H9 (cell line): ENCODE results near the gene CCDC190. TPM values are rescaled to one million over a fixed set of nuclear protein-coding genes. Genes with fewer than 3 reads are reported as not detected.

Experiments used
- DNase-seq: peaks from one replicate; pipeline ENCODE4 v3.0.0-alpha.2; 2017
- H2AFZ ChIP-seq: one replicate; pipeline ENCODE4 v1.6.1; 2013; ENCODE audit warnings: mild to moderate bottlenecking, low read length, control low read depth, moderate library complexity
- H2AK5ac ChIP-seq: 2 replicates; pipeline ENCODE4 v1.6.1; 2013; ENCODE audit warnings: low read length, control low read depth, mixed read lengths; ENCODE audit not compliant: insufficient read length
- H2BK120ac ChIP-seq: one replicate; pipeline ENCODE4 v1.6.1; 2013; ENCODE audit warnings: low read depth, mild to moderate bottlenecking, low read length, control low read depth, inconsistent platforms; ENCODE audit not compliant: poor library complexity, severe bottlenecking
- H2BK12ac ChIP-seq: 2 replicates; pipeline ENCODE4 v1.6.1; 2013; ENCODE audit warnings: low read length, control low read depth, mixed read lengths, low read depth; ENCODE audit not compliant: insufficient read length
- H2BK15ac ChIP-seq: 2 replicates; pipeline ENCODE4 v1.6.1; 2013; ENCODE audit warnings: low read depth, low read length, control low read depth
- H2BK20ac ChIP-seq: one replicate; pipeline ENCODE4 v1.6.1; 2013; ENCODE audit warnings: low read depth, mild to moderate bottlenecking, low read length, control low read depth, inconsistent platforms; ENCODE audit not compliant: poor library complexity, severe bottlenecking
- H2BK5ac ChIP-seq: 2 replicates; pipeline ENCODE4 v1.6.1; 2013; ENCODE audit warnings: low read length, control low read depth, mixed read lengths; ENCODE audit not compliant: insufficient read length
- H3K14ac ChIP-seq: 2 replicates; pipeline ENCODE4 v1.6.1; 2013; ENCODE audit warnings: low read length, control low read depth; ENCODE audit not compliant: insufficient read depth
- H3K18ac ChIP-seq: 2 replicates; pipeline ENCODE4 v1.6.1; 2013; ENCODE audit warnings: low read depth, mild to moderate bottlenecking, mixed read lengths, low read length, control low read depth; ENCODE audit not compliant: insufficient read length
- H3K23ac ChIP-seq: 2 replicates; pipeline ENCODE4 v1.6.1; 2013; ENCODE audit warnings: low read length, control low read depth, mixed read lengths, low read depth; ENCODE audit not compliant: insufficient read length
- H3K23me2 ChIP-seq: 2 replicates; pipeline ENCODE4 v1.6.1; 2013; ENCODE audit warnings: low read depth, mild to moderate bottlenecking, mixed read lengths, low read length, control low read depth; ENCODE audit not compliant: insufficient read length, poor library complexity, severe bottlenecking
- H3K27ac ChIP-seq: 2 replicates; pipeline ENCODE4 v1.5.1; 2013; ENCODE audit warnings: low read length, control low read depth, mixed read lengths, low read depth; ENCODE audit not compliant: insufficient read length
- H3K27me3 ChIP-seq: 2 replicates; pipeline ENCODE4 v1.6.1; 2013; ENCODE audit warnings: low read length, control low read depth, inconsistent platforms; ENCODE audit not compliant: insufficient read depth
- H3K4ac ChIP-seq: 2 replicates; pipeline ENCODE4 v1.6.1; 2013; ENCODE audit warnings: low read depth, mild to moderate bottlenecking, control low read depth, inconsistent platforms, low read length, moderate library complexity
- H3K4me1 ChIP-seq: 2 replicates; pipeline ENCODE4 v1.6.1; 2013; ENCODE audit warnings: low read length, control low read depth, inconsistent platforms; ENCODE audit not compliant: insufficient read depth
- H3K4me2 ChIP-seq: 2 replicates; pipeline ENCODE4 v1.6.1; 2013; ENCODE audit warnings: low read length, control low read depth, mixed read lengths; ENCODE audit not compliant: insufficient read length, insufficient read depth
- H3K56ac ChIP-seq: 2 replicates; pipeline ENCODE4 v1.6.1; 2013; ENCODE audit warnings: low read depth, mild to moderate bottlenecking, mixed read lengths, low read length, control low read depth; ENCODE audit not compliant: insufficient read length
- H3K79me1 ChIP-seq: 2 replicates; pipeline ENCODE4 v1.6.1; 2013; ENCODE audit warnings: low read depth, mild to moderate bottlenecking, moderate library complexity, low read length, control low read depth, inconsistent platforms; ENCODE audit not compliant: insufficient read depth, poor library complexity, severe bottlenecking
- H3K79me2 ChIP-seq: 2 replicates; pipeline ENCODE4 v1.6.1; 2013; ENCODE audit warnings: low read length, control low read depth, inconsistent platforms; ENCODE audit not compliant: insufficient read depth
- H3K9ac ChIP-seq: 2 replicates; pipeline ENCODE4 v1.6.1; 2013; ENCODE audit warnings: low read length, control low read depth, mixed read lengths; ENCODE audit not compliant: insufficient read length; ENCODE audit errors: extremely low read depth
- H3K9me3 ChIP-seq: one replicate; pipeline ENCODE4 v1.6.1; 2013; ENCODE audit warnings: low read depth, low read length, inconsistent platforms; ENCODE audit not compliant: control insufficient read depth
- H3T11ph ChIP-seq: one replicate; pipeline ENCODE4 v1.6.1; 2013; ENCODE audit warnings: mild to moderate bottlenecking, low read length, control low read depth, inconsistent platforms
- H4K20me1 ChIP-seq: one replicate; pipeline ENCODE4 v1.6.1; 2013; ENCODE audit not compliant: control insufficient read depth, insufficient read length, insufficient read depth
- H4K5ac ChIP-seq: 2 replicates; pipeline ENCODE4 v1.6.1; 2013; ENCODE audit warnings: low read depth, mild to moderate bottlenecking, mixed read lengths, low read length, control low read depth; ENCODE audit not compliant: insufficient read length
- H4K8ac ChIP-seq: replicated peaks from 2 replicates; pipeline ENCODE4 v1.6.1; 2013; ENCODE audit warnings: low read length, control low read depth, mixed read lengths, low read depth; ENCODE audit not compliant: insufficient read length
- H4K91ac ChIP-seq: 2 replicates; pipeline ENCODE4 v1.6.1; 2013; ENCODE audit warnings: low read depth, mild to moderate bottlenecking, moderate library complexity, mixed read lengths, low read length, control low read depth; ENCODE audit not compliant: insufficient read length
- H3K27ac Mint-ChIP-seq, 3 experiments: 2 replicates in 2 of 3; 3 replicates in 1 of 3; pipeline ENCODE4 v1.8.0; 2020 to 2021; ENCODE audit warnings: mixed read lengths in 3 of 3, mild to moderate bottlenecking in 1 of 3, moderate library complexity in 1 of 3
- H3K27me3 Mint-ChIP-seq: 2 replicates; pipeline ENCODE4 v1.8.0; 2021; ENCODE audit warnings: low read depth, mild to moderate bottlenecking, moderate library complexity, mixed read lengths
- H3K36me3 Mint-ChIP-seq, 3 experiments: 2 replicates in 2 of 3; 3 replicates in 1 of 3; pipeline ENCODE4 v1.8.0; 2020 to 2021; ENCODE audit warnings: low read depth in 3 of 3, mixed read lengths in 3 of 3; ENCODE audit not compliant: insufficient read depth in 1 of 3
- H3K4me1 Mint-ChIP-seq, 2 experiments: 2 replicates each; pipeline ENCODE4 v1.8.0; 2020; ENCODE audit warnings: mixed read lengths in 2 of 2
- H3K4me3 Mint-ChIP-seq, 2 experiments: 2 replicates in 1 of 2; 3 replicates in 1 of 2; pipeline ENCODE4 v1.8.0; 2020 to 2021; ENCODE audit warnings: mild to moderate bottlenecking in 2 of 2, mixed read lengths in 2 of 2, moderate library complexity in 1 of 2
- H3K9me3 Mint-ChIP-seq, 2 experiments: 2 replicates in 1 of 2; 3 replicates in 1 of 2; pipeline ENCODE4 v1.8.0; 2020; ENCODE audit warnings: mild to moderate bottlenecking in 2 of 2, mixed read lengths in 2 of 2, moderate library complexity in 1 of 2
- WGBS: extraction: QIAGEN DNeasy Blood & Tissue Kit; methylation state at CpG from one replicate; pipeline ENCODE4 v1.1.7; 2013; ENCODE audit warnings: missing lambda C conversion rate, low lambda C conversion rate, mixed read lengths; ENCODE audit not compliant: insufficient read length; ENCODE audit errors: extremely low coverage; 5-methylcytosine and 5-hydroxymethylcytosine counted together
- total RNA-seq: library from RNA; stranded (reverse); gene quantifications from 2 replicates; pipeline ENCODE4 v1.2.1, GENCODE V29; 2021
- TF ChIP-seq, protein P1 (sequence below): fragments of 200-600 bp; sonication (generic); conservative IDR thresholded peaks from 3 replicates; pipeline ENCODE4 v1.8.0; 2021; ENCODE audit warnings: antibody characterized with exemption, mild to moderate bottlenecking

The CCDC190 gene
- total RNA-seq, 1 experiment from 2014 or later = not detected

DNA sequence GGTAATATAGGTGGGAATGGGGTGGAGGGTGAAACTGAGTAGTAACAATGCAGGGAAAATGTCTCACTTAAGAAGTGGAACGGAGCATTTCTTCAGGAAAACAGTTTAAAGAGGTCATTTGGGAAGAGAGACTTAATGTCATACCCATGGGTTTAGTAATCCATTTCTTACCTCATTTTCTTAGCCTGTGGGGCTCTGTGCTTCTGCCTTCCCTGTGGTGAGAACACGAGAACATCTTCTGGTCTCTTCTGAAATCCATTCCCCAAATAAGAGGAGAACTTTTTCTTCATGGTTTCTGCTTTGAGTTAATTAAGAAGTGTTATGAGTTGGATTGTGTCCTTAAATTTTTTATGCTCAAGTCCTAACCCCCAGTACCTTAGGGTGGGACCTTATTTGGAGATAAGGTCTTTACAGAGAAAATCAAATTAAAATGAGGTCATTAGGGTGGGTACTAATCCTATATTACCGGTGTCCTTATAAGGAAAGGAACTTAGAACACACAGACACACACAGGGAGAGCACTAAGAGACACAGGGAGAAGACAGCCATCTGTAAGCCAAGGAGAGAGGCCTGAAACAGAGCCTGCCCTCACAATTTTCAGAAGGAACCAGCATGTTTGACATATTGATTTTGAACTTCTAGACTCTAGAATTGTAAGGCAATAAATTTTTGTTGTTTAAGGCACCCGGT, 5.4 kb downstream of the CCDC190 start:
- H2AK5ac ChIP-seq = no peak overlapping the region
- Mint-ChIP-seq H3K9me3 (no peaks in the 10 kb centered on the region), H3K36me3 (no peaks in the 10 kb centered on the region), H3K4me3 (no peak overlapping the region), H3K27me3 (no peaks in the 10 kb centered on the region), H3K27ac (no peak overlapping the region), H3K4me1 (peaks cover 0 to 8% of the 10 kb centered on the region in 2 experiments)
- H3K23me2 ChIP-seq = no peaks in the 10 kb centered on the region
- H2BK120ac ChIP-seq = no peak overlapping the region
- H3K23ac ChIP-seq = no peak overlapping the region
- H2BK12ac ChIP-seq = no peak overlapping the region
- no peaks in the 10 kb centered on the region for H3K79me1 ChIP-seq
- H3K4me2 ChIP-seq = no peak overlapping the region
- no peak overlapping the region for H2BK15ac ChIP-seq
- no peak overlapping the region for H2BK20ac ChIP-seq
- no peak for DNase-seq
- no peaks in the 10 kb centered on the region for H4K20me1 ChIP-seq
- no peak overlapping the region for H2BK5ac ChIP-seq
- no peak overlapping the region for H3K4ac ChIP-seq
- no peak overlapping the region for H3T11ph ChIP-seq
- H3K79me2 ChIP-seq = no peaks in the 10 kb centered on the region
- no peak overlapping the region for H3K14ac ChIP-seq
- H3K27ac ChIP-seq = no peak overlapping the region
- no peak overlapping the region for H3K56ac ChIP-seq
- TF ChIP-seq, protein P1, sequence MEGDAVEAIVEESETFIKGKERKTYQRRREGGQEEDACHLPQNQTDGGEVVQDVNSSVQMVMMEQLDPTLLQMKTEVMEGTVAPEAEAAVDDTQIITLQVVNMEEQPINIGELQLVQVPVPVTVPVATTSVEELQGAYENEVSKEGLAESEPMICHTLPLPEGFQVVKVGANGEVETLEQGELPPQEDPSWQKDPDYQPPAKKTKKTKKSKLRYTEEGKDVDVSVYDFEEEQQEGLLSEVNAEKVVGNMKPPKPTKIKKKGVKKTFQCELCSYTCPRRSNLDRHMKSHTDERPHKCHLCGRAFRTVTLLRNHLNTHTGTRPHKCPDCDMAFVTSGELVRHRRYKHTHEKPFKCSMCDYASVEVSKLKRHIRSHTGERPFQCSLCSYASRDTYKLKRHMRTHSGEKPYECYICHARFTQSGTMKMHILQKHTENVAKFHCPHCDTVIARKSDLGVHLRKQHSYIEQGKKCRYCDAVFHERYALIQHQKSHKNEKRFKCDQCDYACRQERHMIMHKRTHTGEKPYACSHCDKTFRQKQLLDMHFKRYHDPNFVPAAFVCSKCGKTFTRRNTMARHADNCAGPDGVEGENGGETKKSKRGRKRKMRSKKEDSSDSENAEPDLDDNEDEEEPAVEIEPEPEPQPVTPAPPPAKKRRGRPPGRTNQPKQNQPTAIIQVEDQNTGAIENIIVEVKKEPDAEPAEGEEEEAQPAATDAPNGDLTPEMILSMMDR = no peak
- no peaks in the 10 kb centered on the region for H3K9me3 ChIP-seq
- no CpG with 5 or more reads among the region's 4 CpGs for WGBS
- no peaks in the 10 kb centered on the region for H3K4me1 ChIP-seq
- no peaks in the 10 kb centered on the region for H3K27me3 ChIP-seq
- no peak overlapping the region for H2AFZ ChIP-seq
- no peak overlapping the region for H4K5ac ChIP-seq
- H4K91ac ChIP-seq = no peak overlapping the region
- H3K18ac ChIP-seq = no peak overlapping the region
- H3K9ac ChIP-seq = no peak overlapping the region
- no peak overlapping the region for H4K8ac ChIP-seq
